GM23248 (cell line): Measurements from ENCODE around the gene RNF213.

Experiments used
- EZH2 ChIP-seq: fragments of 200-600 bp; sonication (generic); IDR thresholded peaks from 2 replicates; pipeline ENCODE4 v1.6.1; 2018; ENCODE audit warnings: antibody characterized with exemption, mild to moderate bottlenecking; ENCODE audit not compliant: insufficient read depth, poor library complexity, severe bottlenecking
- EZH2phosphoT487 ChIP-seq: fragments of 200-600 bp; sonication (generic); IDR thresholded peaks from 2 replicates; pipeline ENCODE4 v1.6.1; 2018; ENCODE audit warnings: antibody characterized with exemption, moderate library complexity, mild to moderate bottlenecking, low read depth; ENCODE audit not compliant: insufficient read depth

DNA sequence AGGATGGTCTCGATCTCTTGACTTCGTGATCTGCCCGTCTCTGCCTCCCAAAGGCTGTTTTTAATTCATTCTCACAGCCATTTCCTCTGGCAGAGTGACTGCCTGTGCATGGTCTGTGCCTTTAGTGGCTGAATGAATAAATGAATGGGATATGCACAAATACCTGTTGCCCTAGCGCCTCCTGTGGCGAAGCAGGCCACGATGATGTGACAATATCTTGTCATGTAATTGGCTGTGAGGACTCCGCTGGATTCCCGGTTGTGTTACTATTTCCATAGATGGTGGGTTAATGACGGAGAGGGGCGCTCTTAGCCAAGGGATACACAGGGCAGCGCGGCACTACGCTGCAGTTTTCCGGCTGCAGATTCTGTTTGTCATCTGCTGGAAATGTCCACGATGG is 127.5 kb downstream of the RNF213 start:
- TF ChIP-seq EZH2: no peak
- no peak for TF ChIP-seq EZH2phosphoT487
